Caco-2 (cell line): ENCODE results near the gene UBE2E1. TPM values are rescaled to one million over a fixed set of nuclear protein-coding genes. Genes with fewer than 3 reads are reported as not detected.

Experiments
- BruUV-seq: library from RNA; stranded (reverse); fragments of 400-500 nt; replicated peaks from 2 replicates; lab custom pipeline; 2021; lab: Mats Ljungman, UMichigan
- CTCF ChIA-PET: fragments of 300-600 bp; sonication (Branson Sonifier 250); formaldehyde crosslinking; loops from one replicate; lab custom pipeline; 2022; ENCODE audit warnings: antibody characterized with exemption; lab: Charles Lee
- POLR2A ChIA-PET: fragments of 300-600 bp; sonication (Branson Sonifier 250); formaldehyde crosslinking; loops from one replicate; lab custom pipeline; 2022; ENCODE audit warnings: antibody characterized with exemption; lab: Charles Lee
- DNase-seq, 2 experiments: peaks; one replicate each; pipeline versions ENCODE4 v3.0.0 to v3.0.0-alpha.2; 2020 to 2022
- H3K27me3 ChIP-seq: replicated peaks from 2 replicates; pipeline ENCODE4 v1.6.0; 2011; ENCODE audit warnings: low read length; ENCODE audit not compliant: control insufficient read depth, insufficient read depth
- H3K36me3 ChIP-seq: 2 replicates; pipeline ENCODE4 v1.5.1; 2011; ENCODE audit warnings: low read length; ENCODE audit not compliant: control insufficient read depth, insufficient read depth
- H3K4me1 ChIP-seq: fragments of 250-450 bp; sonication (Bioruptor Pico); 2 replicates; pipeline ENCODE4 v1.5.1; 2020; ENCODE audit warnings: mild to moderate bottlenecking
- H3K4me3 ChIP-seq: 2 replicates; pipeline ENCODE4 v1.5.1; 2011; ENCODE audit warnings: low read depth, mild to moderate bottlenecking, control low read depth, low read length
- H3K9me3 ChIP-seq: fragments of 250-450 bp; sonication (Bioruptor Pico); 2 replicates; pipeline ENCODE4 v1.5.1; 2020; ENCODE audit warnings: mild to moderate bottlenecking, moderate library complexity
- H3K27ac Mint-ChIP-seq: one replicate; pipeline ENCODE4 v1.8.0; 2022; ENCODE audit warnings: mixed read lengths; ENCODE audit not compliant: unreplicated experiment
- H3K27me3 Mint-ChIP-seq: one replicate; pipeline ENCODE4 v1.8.0; 2022; ENCODE audit warnings: mixed read lengths; ENCODE audit not compliant: insufficient read depth, unreplicated experiment
- H3K36me3 Mint-ChIP-seq: one replicate; pipeline ENCODE4 v1.8.0; 2022; ENCODE audit warnings: mild to moderate bottlenecking, mixed read lengths; ENCODE audit not compliant: insufficient read depth, unreplicated experiment
- H3K4me1 Mint-ChIP-seq: one replicate; pipeline ENCODE4 v1.8.0; 2022; ENCODE audit warnings: low read depth, mixed read lengths; ENCODE audit not compliant: unreplicated experiment
- H3K4me3 Mint-ChIP-seq: one replicate; pipeline ENCODE4 v1.8.0; 2022; ENCODE audit warnings: mild to moderate bottlenecking, moderate library complexity, mixed read lengths; ENCODE audit not compliant: unreplicated experiment
- H3K9me3 Mint-ChIP-seq: one replicate; pipeline ENCODE4 v1.8.0; 2022; ENCODE audit warnings: mixed read lengths; ENCODE audit not compliant: unreplicated experiment
- intact Hi-C: fragments of 100-400 bp; cut with micrococcal nuclease; formaldehyde crosslinking; loops from one replicate; pipeline ENCODE4 v1.10.0; 2022; ENCODE audit not compliant: unreplicated experiment
- total RNA-seq: library from RNA; stranded (reverse); gene quantifications from 2 replicates; pipeline ENCODE4 v1.2.3, GENCODE V29; 2022
- TF ChIP-seq, protein P1 (sequence below), 2 experiments: fragments of 200-600 bp in 1 of 2; IDR thresholded peaks; 1 replicate in 1 of 2; 2 replicates in 1 of 2; pipeline versions ENCODE4 v1.5.1 to v1.8.0; 2011 to 2022; ENCODE audit warnings: antibody characterized with exemption in 1 of 2, control low read depth in 1 of 2, inconsistent platforms in 1 of 2, low read depth in 1 of 2, low read length in 1 of 2, mild to moderate bottlenecking in 1 of 2, moderate library complexity in 1 of 2; ENCODE audit not compliant: insufficient read depth in 1 of 2, severe bottlenecking in 1 of 2, unreplicated experiment in 1 of 2

UBE2E1 gene
- total RNA-seq, 1 experiment from 2014 or later, result 104 TPM

DNA sequence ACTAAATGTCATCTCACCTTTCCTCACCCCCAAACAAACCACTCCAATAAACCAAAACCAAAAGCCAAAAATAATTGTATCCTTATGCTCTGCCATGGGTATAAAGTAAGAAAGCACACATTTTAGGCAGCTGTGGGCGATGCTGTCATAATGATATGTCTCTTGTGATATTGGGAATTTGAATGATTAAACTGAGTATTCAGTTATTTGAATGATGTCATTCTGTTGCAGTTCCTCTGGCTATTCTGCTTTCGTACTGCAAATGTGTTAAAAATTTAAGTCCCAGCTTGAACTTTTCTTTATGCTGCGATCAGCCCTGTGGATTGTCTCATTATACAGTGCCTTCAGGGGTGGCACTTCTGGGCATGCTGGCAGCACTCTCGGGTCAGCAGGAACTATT lies 128.5 kb downstream of the UBE2E1 start:
- DNase-seq, result no peak
- Mint-ChIP-seq H3K9me3 (peaks cover 7% of the 10 kb centered on the region), H3K27ac (no peak overlapping the region), H3K36me3 (no peaks in the 10 kb centered on the region), H3K27me3 (no peaks in the 10 kb centered on the region), H3K4me1 (no peaks in the 10 kb centered on the region), H3K4me3 (no peak overlapping the region)
- TF ChIP-seq, protein P1, sequence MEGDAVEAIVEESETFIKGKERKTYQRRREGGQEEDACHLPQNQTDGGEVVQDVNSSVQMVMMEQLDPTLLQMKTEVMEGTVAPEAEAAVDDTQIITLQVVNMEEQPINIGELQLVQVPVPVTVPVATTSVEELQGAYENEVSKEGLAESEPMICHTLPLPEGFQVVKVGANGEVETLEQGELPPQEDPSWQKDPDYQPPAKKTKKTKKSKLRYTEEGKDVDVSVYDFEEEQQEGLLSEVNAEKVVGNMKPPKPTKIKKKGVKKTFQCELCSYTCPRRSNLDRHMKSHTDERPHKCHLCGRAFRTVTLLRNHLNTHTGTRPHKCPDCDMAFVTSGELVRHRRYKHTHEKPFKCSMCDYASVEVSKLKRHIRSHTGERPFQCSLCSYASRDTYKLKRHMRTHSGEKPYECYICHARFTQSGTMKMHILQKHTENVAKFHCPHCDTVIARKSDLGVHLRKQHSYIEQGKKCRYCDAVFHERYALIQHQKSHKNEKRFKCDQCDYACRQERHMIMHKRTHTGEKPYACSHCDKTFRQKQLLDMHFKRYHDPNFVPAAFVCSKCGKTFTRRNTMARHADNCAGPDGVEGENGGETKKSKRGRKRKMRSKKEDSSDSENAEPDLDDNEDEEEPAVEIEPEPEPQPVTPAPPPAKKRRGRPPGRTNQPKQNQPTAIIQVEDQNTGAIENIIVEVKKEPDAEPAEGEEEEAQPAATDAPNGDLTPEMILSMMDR (IDR thresholded peaks at IDR 0.05; ENCODE audit: insufficient read depth in 1 of 2, low read depth in 1 of 2, low read length in 1 of 2, severe bottlenecking in 1 of 2, unreplicated experiment in 1 of 2), result no peak
- ChIA-PET POLR2A (no interaction called here), CTCF (no interaction called here)
- no TSS peak for BruUV-seq
- no peaks in the 10 kb centered on the region for H3K9me3 ChIP-seq
- H3K4me1 ChIP-seq, result no peaks in the 10 kb centered on the region
- intact Hi-C loops, result no loop called here
- H3K27me3 ChIP-seq, result no peaks in the 10 kb centered on the region
- H3K4me3 ChIP-seq, result no peak overlapping the region
- no peaks in the 10 kb centered on the region for H3K36me3 ChIP-seq

DNA sequence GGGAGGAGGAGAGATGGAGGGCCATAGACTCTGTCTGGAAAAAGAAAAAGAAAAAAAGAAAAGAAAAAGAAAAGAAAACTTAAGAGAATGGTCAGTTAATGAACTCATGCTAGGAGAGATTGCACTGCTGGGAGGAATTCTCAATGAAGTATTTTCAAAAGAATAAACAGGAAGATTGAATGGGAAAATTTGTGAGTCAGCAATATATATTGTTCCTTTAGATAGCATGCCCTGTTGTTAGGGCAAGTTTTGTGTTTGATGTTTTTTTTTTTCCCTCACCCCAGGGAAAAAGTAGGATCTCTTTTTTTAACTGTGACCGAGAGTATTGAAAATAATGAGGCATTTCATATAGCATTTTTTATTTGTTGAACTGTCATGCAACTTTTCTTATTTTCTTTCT lies 131.5 kb downstream of the UBE2E1 start:
- TF ChIP-seq, protein P1 (IDR thresholded peaks at IDR 0.05; ENCODE audit: insufficient read depth in 1 of 2, low read depth in 1 of 2, low read length in 1 of 2, severe bottlenecking in 1 of 2, unreplicated experiment in 1 of 2), result no peak
- BruUV-seq, result no TSS peak
- no peak overlapping the region for H3K4me3 Mint-ChIP-seq

DNA sequence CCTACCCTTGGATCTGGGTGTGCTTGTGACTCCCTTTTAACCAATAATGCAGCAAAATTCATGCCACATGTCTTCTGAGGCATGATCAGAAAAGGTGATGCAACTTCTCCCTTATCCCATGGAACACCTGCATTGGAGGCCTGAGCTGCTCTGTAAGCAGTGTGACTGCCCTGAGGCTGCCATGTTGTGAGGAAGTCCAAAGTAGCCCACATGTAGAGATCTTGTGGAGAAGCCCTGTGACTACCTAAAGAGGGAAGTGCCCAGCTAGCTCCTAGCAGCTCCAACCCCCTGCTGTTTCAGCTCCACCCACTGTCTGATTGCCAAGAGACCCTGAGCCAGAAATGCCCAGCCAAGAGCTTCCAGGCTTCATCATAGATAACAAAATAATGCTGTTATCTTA lies 132.9 kb downstream of the UBE2E1 start:
- TF ChIP-seq, protein P1 (IDR thresholded peaks at IDR 0.05; ENCODE audit: insufficient read depth in 1 of 2, low read depth in 1 of 2, low read length in 1 of 2, severe bottlenecking in 1 of 2, unreplicated experiment in 1 of 2), result no peak
- intact Hi-C loops, result no loop called here
- no peaks in the 10 kb centered on the region for H3K36me3 ChIP-seq
- DNase-seq, result no peak
- Mint-ChIP-seq H3K4me1 (peaks cover 4% of the 10 kb centered on the region), H3K9me3 (peaks cover 9% of the 10 kb centered on the region), H3K36me3 (no peaks in the 10 kb centered on the region), H3K27me3 (no peaks in the 10 kb centered on the region), H3K27ac (no peak overlapping the region), H3K4me3 (no peak overlapping the region)
- ChIA-PET CTCF (no interaction called here), POLR2A (no interaction called here)
- H3K4me1 ChIP-seq, result no peaks in the 10 kb centered on the region
- BruUV-seq, result no TSS peak
- no peaks in the 10 kb centered on the region for H3K9me3 ChIP-seq
- no peak overlapping the region for H3K4me3 ChIP-seq
- no peaks in the 10 kb centered on the region for H3K27me3 ChIP-seq

More for the DNA sequence above, 131.5 kb downstream of the UBE2E1 start:
- intact Hi-C loops, result no loop called here
- H3K27me3 ChIP-seq, result no peaks in the 10 kb centered on the region
- no peaks in the 10 kb centered on the region for H3K4me1 ChIP-seq
- Mint-ChIP-seq H3K4me1 (no peaks in the 10 kb centered on the region), H3K27me3 (no peaks in the 10 kb centered on the region), H3K36me3 (no peaks in the 10 kb centered on the region), H3K9me3 (peaks cover 9% of the 10 kb centered on the region), H3K27ac (no peak overlapping the region)
- no peak overlapping the region for H3K4me3 ChIP-seq
- H3K9me3 ChIP-seq, result no peaks in the 10 kb centered on the region
- ChIA-PET CTCF (no interaction called here), POLR2A (no interaction called here)
- DNase-seq, result no peak
- no peaks in the 10 kb centered on the region for H3K36me3 ChIP-seq
